Breast epithelium (tissue), 3 donors: ENCODE measurements around the gene GRIA3.

Source experiments
- POLR2A ChIP-seq: fragments of 450-650 bp; IDR thresholded peaks from one replicate; pipeline ENCODE4 v1.6.1; 2016; ENCODE audit warnings: antibody characterized with exemption, mild to moderate bottlenecking, moderate library complexity
- POLR2AphosphoS5 ChIP-seq, 3 donors: sonication (generic); formaldehyde crosslinking; IDR thresholded peaks; one replicate each; pipeline ENCODE4 v1.6.1; 2017; ENCODE audit warnings: antibody characterized with exemption in 3 of 3
- TF ChIP-seq, protein P1 (sequence below), 3 donors: fragments of 450-650 bp; IDR thresholded peaks; one replicate each; pipeline ENCODE4 v1.5.1; 2016 to 2017; ENCODE audit warnings: antibody characterized with exemption in 3 of 3, mild to moderate bottlenecking in 3 of 3, moderate library complexity in 3 of 3

GRCh38 chrX:123322536-123322935 lies 138.5 kb downstream of the GRIA3 start:
- TF ChIP-seq POLR2A (no peak), POLR2AphosphoS5 (IDR thresholded peaks at IDR 0.05) (no peak)
- TF ChIP-seq, protein P1, sequence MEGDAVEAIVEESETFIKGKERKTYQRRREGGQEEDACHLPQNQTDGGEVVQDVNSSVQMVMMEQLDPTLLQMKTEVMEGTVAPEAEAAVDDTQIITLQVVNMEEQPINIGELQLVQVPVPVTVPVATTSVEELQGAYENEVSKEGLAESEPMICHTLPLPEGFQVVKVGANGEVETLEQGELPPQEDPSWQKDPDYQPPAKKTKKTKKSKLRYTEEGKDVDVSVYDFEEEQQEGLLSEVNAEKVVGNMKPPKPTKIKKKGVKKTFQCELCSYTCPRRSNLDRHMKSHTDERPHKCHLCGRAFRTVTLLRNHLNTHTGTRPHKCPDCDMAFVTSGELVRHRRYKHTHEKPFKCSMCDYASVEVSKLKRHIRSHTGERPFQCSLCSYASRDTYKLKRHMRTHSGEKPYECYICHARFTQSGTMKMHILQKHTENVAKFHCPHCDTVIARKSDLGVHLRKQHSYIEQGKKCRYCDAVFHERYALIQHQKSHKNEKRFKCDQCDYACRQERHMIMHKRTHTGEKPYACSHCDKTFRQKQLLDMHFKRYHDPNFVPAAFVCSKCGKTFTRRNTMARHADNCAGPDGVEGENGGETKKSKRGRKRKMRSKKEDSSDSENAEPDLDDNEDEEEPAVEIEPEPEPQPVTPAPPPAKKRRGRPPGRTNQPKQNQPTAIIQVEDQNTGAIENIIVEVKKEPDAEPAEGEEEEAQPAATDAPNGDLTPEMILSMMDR (IDR thresholded peaks at IDR 0.05), result no peak
